HCT116 (cell line): ENCODE results near the gene PDSS1. TPM values are rescaled to one million over a fixed set of nuclear protein-coding genes. Genes with fewer than 3 reads are reported as not detected.

ENCODE experiments used
- ATAC-seq: fragments of 200-7000 bp; cut with Tn5 transposase; 2 replicates; pipeline ENCODE4 v1.9.1; 2020; ENCODE audit warnings: mild to moderate bottlenecking, moderate library complexity
- BruUV-seq: library from RNA; stranded (reverse); fragments of 400-500 nt; replicated peaks from 2 replicates; lab custom pipeline; 2021; lab: Mats Ljungman, UMichigan
- CTCF ChIA-PET: fragments of 300-600 bp; sonication (Branson Sonifier 250); formaldehyde crosslinking; loops from one replicate; lab custom pipeline; 2021; ENCODE audit warnings: antibody characterized with exemption; lab: Charles Lee
- POLR2A ChIA-PET: fragments of 300-600, 350-600 bp; sonication (Branson Sonifier 250); formaldehyde crosslinking; loops from one replicate; lab custom pipeline; 2021; ENCODE audit warnings: antibody characterized with exemption; lab: Charles Lee
- RAD21 ChIA-PET, 2 experiments: fragments of 300-600 bp; sonication (Branson Sonifier 250); formaldehyde crosslinking; loops; one replicate each; lab custom pipeline; 2023; ENCODE audit warnings: low total read pairs in 2 of 2; ENCODE audit not compliant: uncharacterized antibody in 2 of 2, unreplicated experiment in 2 of 2, low non-redundant PET in 1 of 2; lab: Charles Lee
- DNase-seq: peaks from one replicate; pipeline ENCODE4 v3.0.0-alpha.2; 2010; ENCODE audit warnings: low read depth, low spot score
- H2AFZ ChIP-seq: fragments of 200-600 bp; shearing (Covaris generic), sonication (generic); 2 replicates; pipeline ENCODE4 v1.6.1; 2017; ENCODE audit warnings: low read depth, mixed run types, mixed read lengths, antibody characterized with exemption, low read length; ENCODE audit not compliant: poor library complexity, severe bottlenecking
- H3K27ac ChIP-seq: 2 replicates; pipeline ENCODE4 v1.5.1; 2012; ENCODE audit warnings: low read depth, low read length
- H3K27me3 ChIP-seq: fragments of 200-600 bp; sonication (generic); 2 replicates; pipeline ENCODE4 v1.6.1; 2016; ENCODE audit warnings: mixed run types, low read length, mixed read lengths; ENCODE audit not compliant: insufficient read depth
- H3K36me3 ChIP-seq, 2 experiments: fragments of 200-500 bp in 1 of 2; fragments of 200-600 bp in 1 of 2; sonication (Bioruptor generic) in 1 of 2; sonication (generic) in 1 of 2; 2 replicates each; pipeline versions ENCODE4 v1.5.1 to v1.6.1; 2014 to 2016; ENCODE audit warnings: low read length in 2 of 2, inconsistent platforms in 1 of 2, mixed read lengths in 1 of 2, mixed run types in 1 of 2; ENCODE audit not compliant: insufficient read depth in 2 of 2, control insufficient read depth in 1 of 2
- H3K4me1 ChIP-seq, 2 experiments: fragments of 200-600 bp in 1 of 2; sonication (generic) in 1 of 2; 2 replicates each; pipeline versions ENCODE4 v1.5.1 to v1.6.1; 2012 to 2017; ENCODE audit warnings: low read length in 2 of 2, inconsistent platforms in 1 of 2, mild to moderate bottlenecking in 1 of 2, mixed read lengths in 1 of 2, mixed run types in 1 of 2, moderate library complexity in 1 of 2; ENCODE audit not compliant: insufficient read depth in 2 of 2, control insufficient read depth in 1 of 2
- H3K4me2 ChIP-seq: fragments of 200-600 bp; sonication (generic); 2 replicates; pipeline ENCODE4 v1.6.1; 2017; ENCODE audit warnings: mixed run types, low read length, mixed read lengths
- H3K4me3 ChIP-seq, 2 experiments: fragments of 200-600 bp in 1 of 2; sonication (generic) in 1 of 2; replicated peaks in 1 of 2; 2 replicates each; pipeline ENCODE4 v1.5.1; 2011 to 2016; ENCODE audit warnings: low read length in 2 of 2, control low read depth in 1 of 2, low read depth in 1 of 2, mild to moderate bottlenecking in 1 of 2, mixed read lengths in 1 of 2, mixed run types in 1 of 2
- H3K79me2 ChIP-seq: fragments of 200-600 bp; sonication (generic); 2 replicates; pipeline ENCODE4 v1.6.1; 2017; ENCODE audit warnings: mild to moderate bottlenecking, mixed run types, low read length, moderate library complexity, mixed read lengths; ENCODE audit not compliant: insufficient read depth
- H3K9ac ChIP-seq: fragments of 200-600 bp; sonication (generic); 2 replicates; pipeline ENCODE4 v1.6.1; 2016; ENCODE audit warnings: low read length, mixed read lengths
- H3K9me2 ChIP-seq: fragments of 200-600 bp; sonication (generic), shearing (Covaris generic); 2 replicates; pipeline ENCODE4 v1.6.1; 2017; ENCODE audit warnings: mixed run types, mild to moderate bottlenecking, moderate library complexity; ENCODE audit not compliant: insufficient read depth
- H3K9me3 ChIP-seq, 2 experiments: fragments of 200-500 bp in 1 of 2; fragments of 200-600 bp in 1 of 2; sonication (Bioruptor generic) in 1 of 2; sonication (generic) in 1 of 2; 2 replicates each; pipeline ENCODE4 v1.6.1; 2014 to 2017; ENCODE audit warnings: low read length in 2 of 2, mixed read lengths in 2 of 2, inconsistent platforms in 1 of 2, low read depth in 1 of 2, mild to moderate bottlenecking in 1 of 2, mixed run types in 1 of 2, moderate library complexity in 1 of 2; ENCODE audit not compliant: control insufficient read depth in 1 of 2, insufficient read depth in 1 of 2
- H4K20me1 ChIP-seq: fragments of 200-600 bp; sonication (generic), shearing (Covaris generic); 2 replicates; pipeline ENCODE4 v1.6.1; 2017; ENCODE audit warnings: mixed run types, mild to moderate bottlenecking, moderate library complexity; ENCODE audit not compliant: insufficient read depth
- EZH2 ChIP-seq: fragments of 200-600 bp; sonication (generic); IDR thresholded peaks from 2 replicates; pipeline ENCODE4 v1.6.1; 2017; ENCODE audit warnings: antibody characterized with exemption, mixed run types
- EZH2phosphoT487 ChIP-seq: fragments of 200-600 bp; IDR thresholded peaks from 2 replicates; pipeline ENCODE4 v1.6.1; 2018; ENCODE audit warnings: antibody characterized with exemption, borderline replicate concordance
- FOSL1 ChIP-seq: IDR thresholded peaks from 2 replicates; pipeline ENCODE4 v1.6.1; 2012; ENCODE audit warnings: low read depth
- JUND ChIP-seq: IDR thresholded peaks from 2 replicates; pipeline ENCODE4 v1.6.1; 2012
- POLR2AphosphoS5 ChIP-seq: IDR thresholded peaks from 2 replicates; pipeline ENCODE4 v1.6.1; 2011; ENCODE audit warnings: mild to moderate bottlenecking, low read depth, low read length, moderate library complexity
- SIN3A ChIP-seq: IDR thresholded peaks from 2 replicates; pipeline ENCODE4 v1.6.1; 2012; ENCODE audit warnings: low read depth
- SRF ChIP-seq: IDR thresholded peaks from 2 replicates; pipeline ENCODE4 v1.6.1; 2012; ENCODE audit warnings: low read depth
- ZNF274 ChIP-seq: fragments of 200-500 bp; sonication (Bioruptor generic); IDR thresholded peaks from 2 replicates; pipeline ENCODE4 v1.6.1; 2014; ENCODE audit warnings: mild to moderate bottlenecking, low read depth, low read length, inconsistent platforms
- intact Hi-C: fragments of 100-400 bp; cut with micrococcal nuclease; formaldehyde crosslinking; loops from 2 replicates; pipeline ENCODE4 v1.10.0; 2022
- total RNA-seq: library from RNA; stranded (reverse); gene quantifications from one replicate; pipeline ENCODE4 v1.2.1, GENCODE V29; 2021; ENCODE audit not compliant: unreplicated experiment
- TF ChIP-seq, protein P1 (sequence below), 3 experiments: fragments of 200-600 bp in 1 of 3; sonication (generic) in 1 of 3; IDR thresholded peaks in 2 of 3; conservative IDR thresholded peaks in 1 of 3; 2 replicates each; pipeline ENCODE4 v1.5.1; 2012 to 2017; ENCODE audit warnings: low read depth in 2 of 3, low read length in 2 of 3, antibody characterized with exemption in 1 of 3, borderline replicate concordance in 1 of 3, control low read depth in 1 of 3, mild to moderate bottlenecking in 1 of 3, mixed read lengths in 1 of 3, mixed run types in 1 of 3, moderate library complexity in 1 of 3; ENCODE audit not compliant: insufficient read depth in 1 of 3
- TF ChIP-seq, protein P2 (sequence below): IDR thresholded peaks from 2 replicates; pipeline ENCODE4 v1.6.1; 2012

The PDSS1 gene
- total RNA-seq, 1 experiment from 2014 or later: 23.5 TPM

DNA sequence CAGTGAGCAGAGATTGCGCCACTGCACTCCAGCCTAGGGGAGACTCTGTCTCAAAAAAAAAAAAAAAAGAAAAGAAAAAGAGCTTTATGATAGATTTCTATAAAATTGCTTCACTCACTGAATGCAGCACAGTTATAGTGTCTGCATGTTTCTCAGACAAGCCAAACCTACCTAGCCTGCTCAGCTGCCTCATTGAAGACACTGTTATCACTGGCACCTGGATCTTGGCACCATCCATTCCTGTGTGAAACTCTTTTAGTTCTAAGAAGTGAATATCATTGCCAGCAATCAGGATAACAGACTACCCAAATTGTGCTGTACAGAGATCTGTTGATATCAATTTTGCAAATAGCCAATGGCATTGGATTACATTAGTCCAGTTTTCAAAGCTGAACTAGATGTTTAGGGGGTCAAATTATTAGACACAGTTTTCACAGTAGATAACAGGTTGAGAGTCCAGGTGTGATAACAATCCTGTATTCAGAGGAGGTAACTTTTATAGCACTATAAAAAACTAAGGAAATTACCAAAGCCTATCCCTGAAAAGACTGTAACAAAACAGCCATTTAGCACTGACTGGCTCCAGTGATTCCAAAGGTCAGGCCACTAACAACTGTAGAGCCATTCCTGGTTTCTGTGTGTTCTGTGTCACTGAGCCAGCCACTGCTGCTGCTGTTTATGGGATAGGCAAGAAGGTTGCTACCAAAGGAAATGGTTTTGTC lies 17.1 kb downstream of the PDSS1 start:
- CTCF ChIA-PET: no interaction called here

More for the DNA sequence above, 17.1 kb downstream of the PDSS1 start:
- peaks cover 14 to 16% of the 10 kb centered on the region in 2 experiments; a peak in 3 of 4 replicates for H3K36me3 ChIP-seq
- H3K9ac ChIP-seq: no peak overlapping the region
- no peaks in the 10 kb centered on the region for H3K9me2 ChIP-seq
- H3K27me3 ChIP-seq: no peaks in the 10 kb centered on the region
- DNase-seq: no peak
- ChIA-PET POLR2A (no interaction called here), RAD21 (no interaction called here)
- H3K79me2 ChIP-seq: peaks cover 32% of the 10 kb centered on the region
- H4K20me1 ChIP-seq: no peaks in the 10 kb centered on the region
- no peak overlapping the region for H3K4me3 ChIP-seq
- no peaks in the 10 kb centered on the region for H3K4me1 ChIP-seq
- intact Hi-C loops: no loop called here
- no TSS peak for BruUV-seq
- H3K4me2 ChIP-seq: no peak overlapping the region
- H2AFZ ChIP-seq: no peak overlapping the region
- ATAC-seq: no peak
- H3K27ac ChIP-seq: no peak overlapping the region
- H3K9me3 ChIP-seq: no peaks in the 10 kb centered on the region
- TF ChIP-seq POLR2AphosphoS5 (no peak), EZH2 (no peak), ZNF274 (no peak), SRF (no peak), FOSL1 (no peak), JUND (no peak), SIN3A (no peak), EZH2phosphoT487 (no peak)
- TF ChIP-seq, protein P1, sequence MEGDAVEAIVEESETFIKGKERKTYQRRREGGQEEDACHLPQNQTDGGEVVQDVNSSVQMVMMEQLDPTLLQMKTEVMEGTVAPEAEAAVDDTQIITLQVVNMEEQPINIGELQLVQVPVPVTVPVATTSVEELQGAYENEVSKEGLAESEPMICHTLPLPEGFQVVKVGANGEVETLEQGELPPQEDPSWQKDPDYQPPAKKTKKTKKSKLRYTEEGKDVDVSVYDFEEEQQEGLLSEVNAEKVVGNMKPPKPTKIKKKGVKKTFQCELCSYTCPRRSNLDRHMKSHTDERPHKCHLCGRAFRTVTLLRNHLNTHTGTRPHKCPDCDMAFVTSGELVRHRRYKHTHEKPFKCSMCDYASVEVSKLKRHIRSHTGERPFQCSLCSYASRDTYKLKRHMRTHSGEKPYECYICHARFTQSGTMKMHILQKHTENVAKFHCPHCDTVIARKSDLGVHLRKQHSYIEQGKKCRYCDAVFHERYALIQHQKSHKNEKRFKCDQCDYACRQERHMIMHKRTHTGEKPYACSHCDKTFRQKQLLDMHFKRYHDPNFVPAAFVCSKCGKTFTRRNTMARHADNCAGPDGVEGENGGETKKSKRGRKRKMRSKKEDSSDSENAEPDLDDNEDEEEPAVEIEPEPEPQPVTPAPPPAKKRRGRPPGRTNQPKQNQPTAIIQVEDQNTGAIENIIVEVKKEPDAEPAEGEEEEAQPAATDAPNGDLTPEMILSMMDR (IDR thresholded peaks at IDR 0.05 in 2 of 3, conservative IDR thresholded peaks at IDR 0.05 in 1 of 3; ENCODE audit: borderline replicate concordance in 1 of 3, insufficient read depth in 1 of 3, low read depth in 2 of 3, low read length in 2 of 3): no peak
- TF ChIP-seq, protein P2, sequence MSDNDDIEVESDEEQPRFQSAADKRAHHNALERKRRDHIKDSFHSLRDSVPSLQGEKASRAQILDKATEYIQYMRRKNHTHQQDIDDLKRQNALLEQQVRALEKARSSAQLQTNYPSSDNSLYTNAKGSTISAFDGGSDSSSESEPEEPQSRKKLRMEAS: no peak
